ENCODE measurements around the gene KIRREL3.

DNA sequence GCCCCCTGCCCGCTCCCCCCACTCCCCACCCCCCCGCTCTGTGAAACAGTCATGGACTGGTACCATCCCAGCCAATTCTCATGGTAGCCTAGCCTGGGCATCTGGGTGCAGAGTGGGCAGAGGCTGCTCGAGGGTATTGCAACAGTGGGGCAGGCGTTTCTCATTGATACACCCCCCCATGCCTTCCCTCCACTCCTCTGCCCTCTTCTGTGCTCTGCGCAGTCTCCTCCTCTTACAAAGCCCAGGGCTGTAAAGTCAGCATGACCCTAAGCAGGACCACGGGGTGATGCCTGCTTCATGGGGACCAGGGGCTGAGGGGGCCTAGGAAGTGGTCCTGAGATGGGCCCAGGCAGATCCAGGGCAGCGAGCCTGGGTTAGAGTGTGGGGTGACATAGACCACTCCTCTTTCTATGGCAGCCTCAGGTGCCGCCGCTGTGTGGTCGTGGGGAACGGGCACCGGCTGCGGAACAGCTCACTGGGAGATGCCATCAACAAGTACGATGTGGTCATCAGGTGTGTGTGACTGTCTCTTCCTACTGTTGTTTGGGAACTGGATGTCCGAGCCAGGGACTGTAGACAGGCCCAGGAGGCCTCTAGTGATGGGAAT, 592.8 kb downstream of the KIRREL3 start:
- TF ChIP-seq CTCF (IDR thresholded peaks at IDR 0.05; ENCODE audit: extremely low read depth in 1 of 2, insufficient read depth in 1 of 2, low read depth in 1 of 2, low read length in 2 of 2) (no peak), POLR2A (IDR thresholded peaks at IDR 0.05; ENCODE audit: low read depth, low read length) (no peak), GATA2 (IDR thresholded peaks at IDR 0.05; ENCODE audit: insufficient read depth, insufficient read length, low read depth, low read length) (no peak), EZH2 (IDR thresholded peaks at IDR 0.05; ENCODE audit: borderline replicate concordance, low read depth, low read length, severe bottlenecking) (no peak), FOS (IDR thresholded peaks at IDR 0.05; ENCODE audit: borderline replicate concordance, insufficient read depth, low read length) (no peak)

All from endothelial cell of umbilical vein (primary cell).